K562 (cell line): ENCODE results near the gene HIVEP1. TPM values are rescaled to one million over a fixed set of nuclear protein-coding genes. Genes with fewer than 3 reads are reported as not detected.
A peak's percentile ranks its signal among the peaks of the same experiment; 100 is the strongest.

Experiments used
- CCNT2 ChIP-seq: IDR thresholded peaks from 2 replicates; pipeline ENCODE4 v1.6.1; 2011; ENCODE audit warnings: borderline replicate concordance, low read depth, mild to moderate bottlenecking, moderate library complexity, mixed read lengths, low read length; ENCODE audit not compliant: insufficient read length; ENCODE audit errors: extremely low read depth
- SFPQ ChIP-seq: fragments of 200-400 bp; formaldehyde crosslinking; IDR thresholded peaks from 2 replicates; pipeline ENCODE4 v1.6.1; 2017; ENCODE audit warnings: mild to moderate bottlenecking, low read depth, low read length, moderate library complexity
- TOE1 ChIP-seq, 2 experiments: fragments of 450-650 bp in 1 of 2; sonication (generic) in 1 of 2; formaldehyde crosslinking in 1 of 2; IDR thresholded peaks; 2 replicates each; pipeline versions ENCODE4 v1.7.1 to v1.8.0; 2016 to 2022; ENCODE audit warnings: borderline replicate concordance in 2 of 2, mild to moderate bottlenecking in 2 of 2, antibody characterized with exemption in 1 of 2, inconsistent platforms in 1 of 2, low read depth in 1 of 2, missing genetic modification reagents in 1 of 2, moderate library complexity in 1 of 2
- YY1 ChIP-seq, 3 experiments: IDR thresholded peaks; 2 replicates each; pipeline ENCODE4 v1.6.1; 2011; ENCODE audit warnings: low read length in 2 of 3, mild to moderate bottlenecking in 2 of 3, moderate library complexity in 2 of 3, borderline replicate concordance in 1 of 3, control low read depth in 1 of 3, low read depth in 1 of 3; ENCODE audit not compliant: insufficient read depth in 3 of 3, insufficient replicate concordance in 2 of 3, control insufficient read depth in 1 of 3, insufficient read length in 1 of 3; ENCODE audit errors: extremely low read depth in 1 of 3
- ZBTB43 ChIP-seq: sonication (generic); formaldehyde crosslinking; IDR thresholded peaks from 2 replicates; pipeline ENCODE4 v1.8.0; 2023; ENCODE audit warnings: mild to moderate bottlenecking, missing genetic modification reagents
- ZNF589 ChIP-seq: fragments of 200-800 bp; sonication (Bioruptor generic); IDR thresholded peaks from 2 replicates; pipeline ENCODE4 v1.6.1; 2016; ENCODE audit warnings: low read depth, missing genetic modification characterization, missing compliant biosample characterization
- ZNF780A ChIP-seq: fragments of 250-450 bp; sonication (Bioruptor Pico); IDR thresholded peaks from 2 replicates; pipeline ENCODE4 v1.5.0; 2021; ENCODE audit warnings: mild to moderate bottlenecking
- polyA plus RNA-seq, 8 experiments: library from polyadenylated mRNA; depleted of rRNA in 4 of 8; stranded (reverse) in 5 of 8; unstranded in 3 of 8; fragments of >200 nt; fragmentation: Nextera tagmentation in 2 of 8; fragmentation: Illumina TruSeq in 1 of 8; extraction: Ambion mirVana in 2 of 8; extraction: Trizol in 1 of 8; gene quantifications; 2 replicates each; pipeline versions ENCODE4 v1.2.1 to v1.2.3, GENCODE V29; 2011 to 2014; ENCODE audit warnings: inconsistent platforms in 1 of 8, missing spikeins in 1 of 8
- total RNA-seq, 7 experiments: library from RNA; depleted of rRNA in 6 of 7; stranded (reverse); fragments of >200 nt in 6 of 7; fragmentation: Illumina TruSeq in 2 of 7; extraction: Trizol in 2 of 7; gene quantifications; 2 replicates each; pipeline versions ENCODE4 v1.2.1 to v1.2.3, GENCODE V29; 2011 to 2021; ENCODE audit warnings: low replicate concordance in 1 of 7

HIVEP1 gene
- total and polyA plus RNA-seq, 9 of the 15 experiments (the other 6 are each of a cell fraction or from before 2014, with no cell fraction given), result 6.0 to 33.3 (median 21.7) TPM

- TF ChIP-seq SFPQ (no peak), CCNT2 (peak; percentile 28), ZNF780A (CRISPR knock-in tag) (no peak), TOE1 (IDR thresholded peaks at IDR 0.05; ENCODE audit: borderline replicate concordance) (no peak), TOE1 (CRISPR knock-in tag; IDR thresholded peaks at IDR 0.05; ENCODE audit: borderline replicate concordance, low read depth) (0 out of 2 replicates have a peak, but pooled peaks have one; percentile 26), YY1 (IDR thresholded peaks at IDR 0.05; ENCODE audit: borderline replicate concordance in 1 of 3, control insufficient read depth in 1 of 3, extremely low read depth in 1 of 3, insufficient read depth in 3 of 3, insufficient read length in 1 of 3, insufficient replicate concordance in 2 of 3, low read depth in 1 of 3, low read length in 2 of 3) (peak in 2 of 3 experiments; percentile 26 to 32), ZBTB43 (CRISPR knock-in tag) (0 out of 2 replicates have a peak, but pooled peaks have one; percentile 23), ZNF589 (no peak)
Measured at GRCh38 chr6:12012558-12013306, 620 bp downstream of the HIVEP1 start (continued).
